Tongue (tissue), 2 donors: ENCODE data around the gene SCAF4. TPM values are rescaled to one million over a fixed set of nuclear protein-coding genes. Genes with fewer than 3 reads are reported as not detected.

Experiments used
- DNase-seq: peaks from one replicate; pipeline ENCODE4 v3.0.0-alpha.2; 2015
- total RNA-seq: library from RNA; depleted of rRNA; stranded (reverse); fragments of >200 nt; gene quantifications from one replicate; pipeline ENCODE4 v1.2.3, GENCODE V29; 2014

SCAF4 gene
- total RNA-seq, 1 donor from 2014 or later, result 12.3 TPM

GRCh38 chr21:31713115-31713514, 18.8 kb downstream of the SCAF4 start:
- DNase-seq, result no peak

- DNase-seq, result no peak
These were observed 20.1 kb downstream of the SCAF4 start for GRCh38 chr21:31711745-31712285.

GRCh38 chr21:31711326-31711725, 20.6 kb downstream of the SCAF4 start:
- DNase-seq, result no peak

- DNase-seq, result no peak
These were observed 21.3 kb downstream of the SCAF4 start for GRCh38 chr21:31710586-31710985.

- no peak for DNase-seq
These were observed 23.4 kb downstream of the SCAF4 start for GRCh38 chr21:31708541-31708940.

- no peak for DNase-seq
These were observed 24.4 kb downstream of the SCAF4 start for GRCh38 chr21:31707499-31707898.

- no peak for DNase-seq
These were observed 25.4 kb downstream of the SCAF4 start for GRCh38 chr21:31706562-31706961.

DNA sequence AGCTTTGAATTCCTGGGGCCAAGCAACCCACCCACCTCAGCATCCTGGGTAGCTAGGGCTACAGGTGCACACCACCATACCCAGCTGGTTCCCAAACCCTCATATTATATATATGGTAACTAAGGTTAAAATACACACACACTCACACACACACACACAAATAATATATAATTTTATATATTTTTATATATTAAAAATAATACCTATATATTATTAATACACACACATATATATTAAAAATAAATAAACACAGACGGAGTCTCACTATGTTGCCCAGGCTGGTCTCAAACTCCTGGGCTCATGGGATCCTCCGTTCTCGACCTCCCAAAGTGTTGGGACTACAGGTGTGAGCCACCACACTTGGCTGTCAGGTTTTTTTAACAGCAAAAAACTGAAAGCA, 31.9 kb downstream of the SCAF4 start:
- no peak for DNase-seq

DNA sequence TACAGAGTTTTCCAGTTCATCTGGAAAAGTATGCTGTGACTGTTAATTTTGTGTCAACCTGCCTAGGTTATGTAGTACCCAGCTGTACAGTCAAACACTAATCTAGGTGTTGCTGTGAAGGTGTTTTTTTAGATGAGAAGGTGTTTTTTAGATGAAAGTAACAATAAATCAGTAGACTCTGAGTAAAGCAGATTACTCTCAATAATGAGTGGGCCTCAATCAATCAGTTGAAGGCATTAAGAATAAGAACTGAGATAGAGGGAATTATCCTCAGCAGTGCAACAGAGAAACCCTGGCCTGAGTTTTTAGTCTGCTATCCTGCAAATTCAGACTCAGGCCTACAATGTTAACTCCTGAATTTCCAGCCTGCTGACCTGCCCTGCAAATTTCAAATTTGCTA, 33.5 kb downstream of the SCAF4 start:
- no peak for DNase-seq

GRCh38 chr21:31696424-31696823, 35.5 kb downstream of the SCAF4 start:
- no peak for DNase-seq

DNA sequence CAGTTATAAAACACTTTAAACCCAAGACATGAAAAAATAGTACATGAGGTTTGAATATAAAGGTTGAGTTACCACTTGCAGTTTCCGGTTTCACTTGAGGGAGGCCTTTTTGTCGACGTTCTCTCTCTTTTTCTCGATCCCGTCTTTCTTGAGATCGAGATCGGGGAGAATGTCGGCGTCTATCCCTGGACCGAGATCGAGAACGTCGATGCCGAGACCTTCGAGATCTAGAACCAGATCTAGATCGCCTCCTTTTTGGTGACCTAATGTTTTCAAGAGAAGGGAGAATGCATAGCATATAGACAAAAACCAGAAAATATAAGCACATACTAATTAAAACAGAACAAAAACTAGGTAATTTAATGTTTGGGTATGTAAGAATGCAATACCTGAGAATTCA, 38.7 kb downstream of the SCAF4 start:
- no peak for DNase-seq

- no peak for DNase-seq
These were observed 43.1 kb downstream of the SCAF4 start for GRCh38 chr21:31688603-31689368.

- DNase-seq, result no peak
These were observed 44.8 kb downstream of the SCAF4 start for GRCh38 chr21:31687108-31687507.

- DNase-seq, result no peak
These were observed 45.5 kb downstream of the SCAF4 start for GRCh38 chr21:31686272-31686915.

- no peak for DNase-seq
These were observed 47.0 kb downstream of the SCAF4 start for GRCh38 chr21:31684918-31685317.

DNA sequence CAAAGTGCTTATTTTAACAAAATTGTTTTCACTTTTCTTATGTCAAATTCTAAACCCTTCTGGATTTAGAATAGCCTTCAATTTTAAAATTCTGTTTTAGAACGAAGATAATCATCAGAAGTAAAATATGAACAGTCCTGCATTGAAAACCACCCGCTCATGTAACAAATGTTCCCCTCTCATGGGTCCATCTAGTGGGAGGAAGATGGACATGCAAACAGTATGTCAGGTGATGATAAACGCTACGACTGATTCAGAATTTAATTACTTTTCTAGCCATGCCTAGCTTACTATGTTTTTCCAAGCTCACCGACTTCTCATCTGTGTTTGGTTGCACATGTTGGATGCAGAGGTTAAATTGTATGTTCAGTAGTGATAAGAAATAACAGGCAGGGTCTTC, 48.9 kb downstream of the SCAF4 start:
- no peak for DNase-seq

DNA sequence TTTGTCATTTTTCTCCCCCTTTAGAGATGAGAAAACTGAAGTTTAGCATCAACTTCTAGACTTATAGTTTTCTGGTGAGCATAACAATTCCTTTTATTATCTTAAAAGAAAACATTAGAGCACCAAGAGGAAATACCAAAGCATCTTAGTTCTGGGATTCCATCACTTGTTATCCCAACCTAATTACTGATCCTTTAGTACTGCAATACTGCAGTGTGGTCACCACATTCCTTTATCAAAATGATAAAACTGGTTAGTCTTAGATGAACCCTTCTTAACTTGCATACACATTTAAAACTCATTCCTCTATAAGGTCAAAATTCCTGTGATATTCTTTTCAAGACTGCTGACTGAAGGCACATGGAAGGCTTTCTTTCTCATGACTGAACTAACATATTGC, 49.3 kb downstream of the SCAF4 start:
- DNase-seq, result no peak

- DNase-seq, result no peak
These were observed 53.4 kb downstream of the SCAF4 start for GRCh38 chr21:31678478-31678877.

- DNase-seq, result no peak
These were observed 54.9 kb downstream of the SCAF4 start for GRCh38 chr21:31677047-31677446.

DNA sequence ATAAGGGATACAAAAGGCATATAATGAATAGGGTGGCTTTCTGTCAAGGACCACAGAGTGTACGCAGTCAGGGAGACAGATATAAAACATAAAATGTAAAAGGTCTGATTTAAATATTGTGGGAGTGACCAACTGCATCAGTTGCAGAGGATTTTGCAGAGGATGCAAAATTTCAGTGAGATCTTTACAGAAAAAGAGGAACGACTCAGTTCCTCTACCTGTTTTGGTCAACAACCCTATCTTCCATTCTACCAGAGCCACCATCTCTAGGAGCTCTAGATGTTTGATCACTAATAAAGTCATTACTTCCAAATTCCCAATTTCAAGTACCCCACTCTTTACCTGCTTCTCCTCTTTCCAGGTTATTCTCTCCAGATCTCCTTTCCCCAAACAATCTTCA, 56.0 kb downstream of the SCAF4 start:
- DNase-seq, result no peak

DNA sequence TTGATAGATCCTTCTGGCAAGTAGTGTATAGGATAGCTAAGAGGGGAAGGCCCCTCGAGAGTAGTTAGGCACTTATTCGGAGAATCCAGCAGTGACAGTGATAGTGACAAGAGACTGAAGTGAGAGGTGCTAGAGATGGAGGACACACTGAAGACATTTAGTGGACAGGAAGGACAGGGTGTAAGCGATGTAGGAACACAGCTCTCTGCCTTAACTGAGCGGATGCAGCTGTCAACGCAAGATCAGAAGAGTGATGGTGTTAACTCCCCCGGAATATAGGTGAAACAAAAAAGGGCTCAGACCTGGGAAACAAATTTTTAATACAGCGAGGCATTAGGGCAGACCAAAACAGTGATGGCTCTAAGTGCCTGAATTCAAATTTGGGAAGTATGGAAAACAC, 56.6 kb downstream of the SCAF4 start:
- no peak for DNase-seq

DNA sequence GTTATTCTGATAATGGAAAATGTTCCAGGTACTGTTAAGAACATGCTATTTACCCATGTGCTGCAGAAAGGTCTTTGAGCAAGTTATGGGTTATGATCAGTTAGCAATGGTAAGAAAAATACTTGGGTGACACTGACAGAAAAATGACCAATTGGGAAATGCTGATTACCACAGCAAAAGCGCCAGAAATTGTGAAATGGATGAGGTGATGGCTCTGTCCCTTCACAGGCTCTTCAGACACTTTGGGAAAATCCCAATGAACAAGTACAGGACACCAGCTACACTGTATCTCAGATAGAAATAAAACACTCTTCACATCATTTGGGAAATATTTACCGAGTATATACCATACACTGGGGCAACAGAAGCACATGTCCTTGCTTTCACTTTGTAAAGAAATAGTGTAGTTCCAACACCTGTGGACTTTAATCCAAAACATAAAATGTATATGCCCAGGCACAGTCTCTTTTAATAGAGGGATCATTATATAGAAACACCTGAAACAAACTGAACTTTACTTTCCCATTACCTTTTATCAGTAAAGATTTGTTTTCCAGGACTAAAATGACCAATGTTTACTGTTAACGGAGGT, 58.5 kb downstream of the SCAF4 start:
- no peak for DNase-seq

DNA sequence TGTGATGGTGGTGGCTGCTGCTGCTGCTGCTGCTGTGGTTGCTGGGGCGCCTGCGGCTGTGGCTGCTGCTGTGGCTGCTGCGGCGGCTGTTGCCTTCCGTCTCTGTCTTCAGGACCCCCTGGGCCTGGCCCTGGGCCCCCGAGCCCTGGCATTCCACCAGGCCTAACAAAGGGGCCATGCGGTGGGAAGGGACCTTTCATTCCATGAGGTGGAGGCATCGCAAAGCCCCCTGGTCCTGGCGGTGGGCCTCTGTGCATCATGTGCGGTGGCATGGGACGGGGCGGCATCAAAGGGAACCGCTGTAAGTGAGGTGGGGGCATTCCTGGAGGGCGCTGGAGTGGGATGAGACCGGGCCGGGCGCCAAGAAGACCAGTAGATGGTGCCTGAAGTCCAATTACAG, 60.0 kb downstream of the SCAF4 start:
- DNase-seq, result no peak
